K562 (cell line): Measurements from ENCODE around the gene FILIP1L. TPM values are rescaled to one million over a fixed set of nuclear protein-coding genes. Genes with fewer than 3 reads are reported as not detected.

Experiments used
- JUNB ChIP-seq: fragments of 450-650 bp; formaldehyde crosslinking; conservative IDR thresholded peaks from 2 replicates; pipeline ENCODE4 v1.4.0; 2020; ENCODE audit warnings: mild to moderate bottlenecking
- KLF10 ChIP-seq: fragments of 250-450 bp; sonication (Bioruptor Pico); IDR thresholded peaks from 2 replicates; pipeline ENCODE4 v1.6.1; 2021; ENCODE audit warnings: matching md5 sums
- LCOR ChIP-seq: sonication (generic); formaldehyde crosslinking; IDR thresholded peaks from 2 replicates; pipeline ENCODE4 v1.8.0; 2022; ENCODE audit warnings: mild to moderate bottlenecking, missing genetic modification reagents
- SRSF3 ChIP-seq: fragments of 200-400 bp; formaldehyde crosslinking; IDR thresholded peaks from 2 replicates; pipeline ENCODE4 v1.6.1; 2016; ENCODE audit warnings: mild to moderate bottlenecking, low read length, moderate library complexity; ENCODE audit not compliant: insufficient read depth
- TBP ChIP-seq: optimal IDR thresholded peaks from 2 replicates; pipeline ENCODE3; 2011; ENCODE audit warnings: low read depth, low read length, improper control_type of control experiment
- ZNF197 ChIP-seq: fragments of 200-800 bp; sonication (Bioruptor generic); IDR thresholded peaks from 2 replicates; pipeline ENCODE4 v1.6.1; 2016; ENCODE audit warnings: low read depth, missing genetic modification characterization, missing compliant biosample characterization
- ZNF316 ChIP-seq: fragments of 450-650 bp; IDR thresholded peaks from 2 replicates; pipeline ENCODE4 v1.6.1; 2016
- ZNF324 ChIP-seq: fragments of 250-450 bp; sonication (Bioruptor Pico); IDR thresholded peaks from 2 replicates; pipeline ENCODE4 v1.4.0; 2020; ENCODE audit warnings: mild to moderate bottlenecking
- polyA plus RNA-seq, 8 experiments: library from polyadenylated mRNA; depleted of rRNA in 4 of 8; stranded (reverse) in 5 of 8; unstranded in 3 of 8; fragments of >200 nt; fragmentation: Nextera tagmentation in 2 of 8; fragmentation: Illumina TruSeq in 1 of 8; extraction: Ambion mirVana in 2 of 8; extraction: Trizol in 1 of 8; gene quantifications; 2 replicates each; pipeline versions ENCODE4 v1.2.1 to v1.2.3, GENCODE V29; 2011 to 2014; ENCODE audit warnings: inconsistent platforms in 1 of 8, missing spikeins in 1 of 8
- total RNA-seq, 7 experiments: library from RNA; depleted of rRNA in 6 of 7; stranded (reverse); fragments of >200 nt in 6 of 7; fragmentation: Illumina TruSeq in 2 of 7; extraction: Trizol in 2 of 7; gene quantifications; 2 replicates each; pipeline versions ENCODE4 v1.2.1 to v1.2.3, GENCODE V29; 2011 to 2021; ENCODE audit warnings: low replicate concordance in 1 of 7
- TF ChIP-seq, protein P1 (sequence below): fragments of 450-650 bp; IDR thresholded peaks from 2 replicates; pipeline ENCODE4 v1.6.1; 2016; ENCODE audit warnings: mild to moderate bottlenecking, moderate library complexity
- TF ChIP-seq, protein P2 (sequence below): fragments of 450-650 bp; formaldehyde crosslinking; IDR thresholded peaks from 2 replicates; pipeline ENCODE4 v1.4.0; 2020; ENCODE audit warnings: mild to moderate bottlenecking, moderate library complexity
- TF ChIP-seq, protein P3 (sequence below): fragments of 450-650 bp; IDR thresholded peaks from one replicate; pipeline ENCODE4 v1.6.1; 2018; ENCODE audit warnings: mild to moderate bottlenecking, moderate library complexity; ENCODE audit not compliant: partially characterized antibody
- TF ChIP-seq, protein P4 (sequence below): sonication (generic); formaldehyde crosslinking; IDR thresholded peaks from 2 replicates; pipeline ENCODE4 v1.8.1; 2023; ENCODE audit warnings: mild to moderate bottlenecking, missing genetic modification reagents, moderate library complexity

FILIP1L gene
- total and polyA plus RNA-seq, 9 of the 15 experiments (the other 6 are each of a cell fraction or from before 2014, with no cell fraction given), result 0.50 to 2.1 (median 1.1) TPM

DNA sequence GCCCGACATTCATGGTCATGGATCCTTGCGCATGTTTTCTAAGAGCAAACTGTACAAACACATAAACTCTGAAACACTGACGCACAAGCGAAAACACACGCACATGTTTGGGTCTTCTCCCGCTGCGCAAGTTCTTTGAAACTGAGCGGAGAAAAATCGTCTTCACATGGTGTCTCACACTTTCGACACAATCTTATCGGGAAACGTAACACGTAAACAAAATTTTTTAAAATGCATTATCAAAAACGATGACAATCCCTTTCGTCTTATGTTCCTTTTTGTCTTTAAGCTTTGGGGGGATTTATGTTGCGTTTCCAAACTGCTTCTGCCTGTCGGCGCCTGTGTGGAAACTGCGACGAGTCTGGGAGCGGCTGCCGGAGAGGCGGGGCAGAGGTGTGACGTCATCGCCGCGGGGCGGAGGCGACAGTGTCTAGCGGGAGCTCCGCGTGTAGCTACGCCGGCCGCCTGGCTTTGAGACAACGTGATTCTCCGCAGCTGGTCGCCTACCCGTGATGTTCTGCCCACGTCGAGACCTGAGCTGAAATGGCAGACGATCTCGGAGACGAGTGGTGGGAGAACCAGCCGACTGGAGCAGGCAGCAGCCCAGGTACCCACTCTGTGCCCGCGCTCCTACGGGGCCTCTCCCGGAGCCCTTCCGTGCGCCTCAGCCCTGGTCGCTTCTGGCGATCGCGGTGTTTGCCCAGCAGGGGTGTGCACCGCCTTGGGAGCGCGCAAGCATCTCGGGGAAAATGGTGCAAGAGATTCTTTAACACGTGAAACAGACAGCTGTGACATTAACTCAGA, 296.7 kb downstream of the FILIP1L start, which contains the start of gene CMSS1 (continued):
- TF ChIP-seq, protein P1, sequence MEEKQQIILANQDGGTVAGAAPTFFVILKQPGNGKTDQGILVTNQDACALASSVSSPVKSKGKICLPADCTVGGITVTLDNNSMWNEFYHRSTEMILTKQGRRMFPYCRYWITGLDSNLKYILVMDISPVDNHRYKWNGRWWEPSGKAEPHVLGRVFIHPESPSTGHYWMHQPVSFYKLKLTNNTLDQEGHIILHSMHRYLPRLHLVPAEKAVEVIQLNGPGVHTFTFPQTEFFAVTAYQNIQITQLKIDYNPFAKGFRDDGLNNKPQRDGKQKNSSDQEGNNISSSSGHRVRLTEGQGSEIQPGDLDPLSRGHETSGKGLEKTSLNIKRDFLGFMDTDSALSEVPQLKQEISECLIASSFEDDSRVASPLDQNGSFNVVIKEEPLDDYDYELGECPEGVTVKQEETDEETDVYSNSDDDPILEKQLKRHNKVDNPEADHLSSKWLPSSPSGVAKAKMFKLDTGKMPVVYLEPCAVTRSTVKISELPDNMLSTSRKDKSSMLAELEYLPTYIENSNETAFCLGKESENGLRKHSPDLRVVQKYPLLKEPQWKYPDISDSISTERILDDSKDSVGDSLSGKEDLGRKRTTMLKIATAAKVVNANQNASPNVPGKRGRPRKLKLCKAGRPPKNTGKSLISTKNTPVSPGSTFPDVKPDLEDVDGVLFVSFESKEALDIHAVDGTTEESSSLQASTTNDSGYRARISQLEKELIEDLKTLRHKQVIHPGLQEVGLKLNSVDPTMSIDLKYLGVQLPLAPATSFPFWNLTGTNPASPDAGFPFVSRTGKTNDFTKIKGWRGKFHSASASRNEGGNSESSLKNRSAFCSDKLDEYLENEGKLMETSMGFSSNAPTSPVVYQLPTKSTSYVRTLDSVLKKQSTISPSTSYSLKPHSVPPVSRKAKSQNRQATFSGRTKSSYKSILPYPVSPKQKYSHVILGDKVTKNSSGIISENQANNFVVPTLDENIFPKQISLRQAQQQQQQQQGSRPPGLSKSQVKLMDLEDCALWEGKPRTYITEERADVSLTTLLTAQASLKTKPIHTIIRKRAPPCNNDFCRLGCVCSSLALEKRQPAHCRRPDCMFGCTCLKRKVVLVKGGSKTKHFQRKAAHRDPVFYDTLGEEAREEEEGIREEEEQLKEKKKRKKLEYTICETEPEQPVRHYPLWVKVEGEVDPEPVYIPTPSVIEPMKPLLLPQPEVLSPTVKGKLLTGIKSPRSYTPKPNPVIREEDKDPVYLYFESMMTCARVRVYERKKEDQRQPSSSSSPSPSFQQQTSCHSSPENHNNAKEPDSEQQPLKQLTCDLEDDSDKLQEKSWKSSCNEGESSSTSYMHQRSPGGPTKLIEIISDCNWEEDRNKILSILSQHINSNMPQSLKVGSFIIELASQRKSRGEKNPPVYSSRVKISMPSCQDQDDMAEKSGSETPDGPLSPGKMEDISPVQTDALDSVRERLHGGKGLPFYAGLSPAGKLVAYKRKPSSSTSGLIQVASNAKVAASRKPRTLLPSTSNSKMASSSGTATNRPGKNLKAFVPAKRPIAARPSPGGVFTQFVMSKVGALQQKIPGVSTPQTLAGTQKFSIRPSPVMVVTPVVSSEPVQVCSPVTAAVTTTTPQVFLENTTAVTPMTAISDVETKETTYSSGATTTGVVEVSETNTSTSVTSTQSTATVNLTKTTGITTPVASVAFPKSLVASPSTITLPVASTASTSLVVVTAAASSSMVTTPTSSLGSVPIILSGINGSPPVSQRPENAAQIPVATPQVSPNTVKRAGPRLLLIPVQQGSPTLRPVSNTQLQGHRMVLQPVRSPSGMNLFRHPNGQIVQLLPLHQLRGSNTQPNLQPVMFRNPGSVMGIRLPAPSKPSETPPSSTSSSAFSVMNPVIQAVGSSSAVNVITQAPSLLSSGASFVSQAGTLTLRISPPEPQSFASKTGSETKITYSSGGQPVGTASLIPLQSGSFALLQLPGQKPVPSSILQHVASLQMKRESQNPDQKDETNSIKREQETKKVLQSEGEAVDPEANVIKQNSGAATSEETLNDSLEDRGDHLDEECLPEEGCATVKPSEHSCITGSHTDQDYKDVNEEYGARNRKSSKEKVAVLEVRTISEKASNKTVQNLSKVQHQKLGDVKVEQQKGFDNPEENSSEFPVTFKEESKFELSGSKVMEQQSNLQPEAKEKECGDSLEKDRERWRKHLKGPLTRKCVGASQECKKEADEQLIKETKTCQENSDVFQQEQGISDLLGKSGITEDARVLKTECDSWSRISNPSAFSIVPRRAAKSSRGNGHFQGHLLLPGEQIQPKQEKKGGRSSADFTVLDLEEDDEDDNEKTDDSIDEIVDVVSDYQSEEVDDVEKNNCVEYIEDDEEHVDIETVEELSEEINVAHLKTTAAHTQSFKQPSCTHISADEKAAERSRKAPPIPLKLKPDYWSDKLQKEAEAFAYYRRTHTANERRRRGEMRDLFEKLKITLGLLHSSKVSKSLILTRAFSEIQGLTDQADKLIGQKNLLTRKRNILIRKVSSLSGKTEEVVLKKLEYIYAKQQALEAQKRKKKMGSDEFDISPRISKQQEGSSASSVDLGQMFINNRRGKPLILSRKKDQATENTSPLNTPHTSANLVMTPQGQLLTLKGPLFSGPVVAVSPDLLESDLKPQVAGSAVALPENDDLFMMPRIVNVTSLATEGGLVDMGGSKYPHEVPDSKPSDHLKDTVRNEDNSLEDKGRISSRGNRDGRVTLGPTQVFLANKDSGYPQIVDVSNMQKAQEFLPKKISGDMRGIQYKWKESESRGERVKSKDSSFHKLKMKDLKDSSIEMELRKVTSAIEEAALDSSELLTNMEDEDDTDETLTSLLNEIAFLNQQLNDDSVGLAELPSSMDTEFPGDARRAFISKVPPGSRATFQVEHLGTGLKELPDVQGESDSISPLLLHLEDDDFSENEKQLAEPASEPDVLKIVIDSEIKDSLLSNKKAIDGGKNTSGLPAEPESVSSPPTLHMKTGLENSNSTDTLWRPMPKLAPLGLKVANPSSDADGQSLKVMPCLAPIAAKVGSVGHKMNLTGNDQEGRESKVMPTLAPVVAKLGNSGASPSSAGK, result peak; percentile 84
- TF ChIP-seq TBP (peak; percentile 66), ZNF197 (CRISPR knock-in tag) (no peak; the same call in 1 of the 2 replicates), KLF10 (no peak), ZNF316 (peak; percentile 85), ZNF324 (no peak), JUNB (peak; percentile 89), LCOR (CRISPR knock-in tag) (no peak), SRSF3 (no peak)
- TF ChIP-seq, protein P2, sequence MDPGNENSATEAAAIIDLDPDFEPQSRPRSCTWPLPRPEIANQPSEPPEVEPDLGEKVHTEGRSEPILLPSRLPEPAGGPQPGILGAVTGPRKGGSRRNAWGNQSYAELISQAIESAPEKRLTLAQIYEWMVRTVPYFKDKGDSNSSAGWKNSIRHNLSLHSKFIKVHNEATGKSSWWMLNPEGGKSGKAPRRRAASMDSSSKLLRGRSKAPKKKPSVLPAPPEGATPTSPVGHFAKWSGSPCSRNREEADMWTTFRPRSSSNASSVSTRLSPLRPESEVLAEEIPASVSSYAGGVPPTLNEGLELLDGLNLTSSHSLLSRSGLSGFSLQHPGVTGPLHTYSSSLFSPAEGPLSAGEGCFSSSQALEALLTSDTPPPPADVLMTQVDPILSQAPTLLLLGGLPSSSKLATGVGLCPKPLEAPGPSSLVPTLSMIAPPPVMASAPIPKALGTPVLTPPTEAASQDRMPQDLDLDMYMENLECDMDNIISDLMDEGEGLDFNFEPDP (CRISPR knock-in tag), result no peak
- TF ChIP-seq, protein P3, sequence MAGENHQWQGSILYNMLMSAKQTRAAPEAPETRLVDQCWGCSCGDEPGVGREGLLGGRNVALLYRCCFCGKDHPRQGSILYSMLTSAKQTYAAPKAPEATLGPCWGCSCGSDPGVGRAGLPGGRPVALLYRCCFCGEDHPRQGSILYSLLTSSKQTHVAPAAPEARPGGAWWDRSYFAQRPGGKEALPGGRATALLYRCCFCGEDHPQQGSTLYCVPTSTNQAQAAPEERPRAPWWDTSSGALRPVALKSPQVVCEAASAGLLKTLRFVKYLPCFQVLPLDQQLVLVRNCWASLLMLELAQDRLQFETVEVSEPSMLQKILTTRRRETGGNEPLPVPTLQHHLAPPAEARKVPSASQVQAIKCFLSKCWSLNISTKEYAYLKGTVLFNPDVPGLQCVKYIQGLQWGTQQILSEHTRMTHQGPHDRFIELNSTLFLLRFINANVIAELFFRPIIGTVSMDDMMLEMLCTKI, result no peak
- TF ChIP-seq, protein P4, sequence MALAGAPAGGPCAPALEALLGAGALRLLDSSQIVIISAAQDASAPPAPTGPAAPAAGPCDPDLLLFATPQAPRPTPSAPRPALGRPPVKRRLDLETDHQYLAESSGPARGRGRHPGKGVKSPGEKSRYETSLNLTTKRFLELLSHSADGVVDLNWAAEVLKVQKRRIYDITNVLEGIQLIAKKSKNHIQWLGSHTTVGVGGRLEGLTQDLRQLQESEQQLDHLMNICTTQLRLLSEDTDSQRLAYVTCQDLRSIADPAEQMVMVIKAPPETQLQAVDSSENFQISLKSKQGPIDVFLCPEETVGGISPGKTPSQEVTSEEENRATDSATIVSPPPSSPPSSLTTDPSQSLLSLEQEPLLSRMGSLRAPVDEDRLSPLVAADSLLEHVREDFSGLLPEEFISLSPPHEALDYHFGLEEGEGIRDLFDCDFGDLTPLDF, result no peak
